Esophagus squamous epithelium (tissue), 5 donors: ENCODE data around the gene RALBP1. TPM values are rescaled to one million over a fixed set of nuclear protein-coding genes. Genes with fewer than 3 reads are reported as not detected.

Experiments
- DNase-seq: peaks from one replicate; lab custom pipeline; 2025; lab: John Stamatoyannopoulos, UW
- H3K27ac ChIP-seq, 4 donors: fragments of 200-600 bp; sonication (generic); one replicate each; pipeline ENCODE4 v1.5.1; 2016 to 2019; ENCODE audit warnings: mild to moderate bottlenecking in 1 of 4
- H3K27me3 ChIP-seq, 4 donors: fragments of 200-600 bp; sonication (generic); 1 replicate in 3 of 4; 2 replicates in 1 of 4; pipeline versions ENCODE4 v1.5.1 to v1.6.0; 2017 to 2021; ENCODE audit warnings: antibody characterized with exemption in 1 of 4
- H3K36me3 ChIP-seq, 3 donors: fragments of 200-600 bp; sonication (generic); one replicate each; pipeline ENCODE4 v1.5.1; 2016 to 2019
- H3K4me1 ChIP-seq, 3 donors: fragments of 200-600 bp; sonication (generic); one replicate each; pipeline ENCODE4 v1.5.1; 2017 to 2019
- H3K4me3 ChIP-seq, 4 donors: fragments of 200-600 bp; sonication (generic); 1 replicate in 3 of 4; 2 replicates in 1 of 4; pipeline ENCODE4 v1.5.1; 2016 to 2019; ENCODE audit warnings: mild to moderate bottlenecking in 2 of 4, moderate library complexity in 1 of 4
- H3K9me3 ChIP-seq, 3 donors: fragments of 200-600 bp; sonication (generic); one replicate each; pipeline ENCODE4 v1.5.1; 2016 to 2019
- CTCF ChIP-seq, 6 experiments: fragments of 450-650 bp in 4 of 6; fragments of 200-600 bp in 2 of 6; sonication (generic) in 2 of 6; IDR thresholded peaks; one replicate each; pipeline ENCODE4 v1.5.1; 2016 to 2019; ENCODE audit warnings: antibody characterized with exemption in 6 of 6, mild to moderate bottlenecking in 4 of 6, moderate library complexity in 4 of 6
- POLR2A ChIP-seq, 4 donors: fragments of 450-650 bp; IDR thresholded peaks; one replicate each; pipeline ENCODE4 v1.6.1; 2017; ENCODE audit warnings: antibody characterized with exemption in 4 of 4, mild to moderate bottlenecking in 4 of 4, moderate library complexity in 3 of 4
- WGBS, 2 donors: methylation state at CpG; one replicate each; pipeline ENCODE4 v1.1.5; 2018; 5-methylcytosine and 5-hydroxymethylcytosine counted together
- intact Hi-C: fragments of 100-400 bp; cut with DNase I; formaldehyde crosslinking; loops from one replicate; pipeline ENCODE4 v1.15.0; 2022
- total RNA-seq, 4 donors: library from RNA; depleted of rRNA; stranded (reverse); fragments of >200 nt; gene quantifications; one replicate each; pipeline ENCODE4 v1.1.0, GENCODE V29; 2016
- donor health status: DM: yes; HTN: yes; CAD: no.

RALBP1 gene
- 100 to 1,000 TPM in 1 of 4 donors, 10 to 100 TPM in 3; 74.0 to 105 (median 84.1) TPM for total RNA-seq

DNA sequence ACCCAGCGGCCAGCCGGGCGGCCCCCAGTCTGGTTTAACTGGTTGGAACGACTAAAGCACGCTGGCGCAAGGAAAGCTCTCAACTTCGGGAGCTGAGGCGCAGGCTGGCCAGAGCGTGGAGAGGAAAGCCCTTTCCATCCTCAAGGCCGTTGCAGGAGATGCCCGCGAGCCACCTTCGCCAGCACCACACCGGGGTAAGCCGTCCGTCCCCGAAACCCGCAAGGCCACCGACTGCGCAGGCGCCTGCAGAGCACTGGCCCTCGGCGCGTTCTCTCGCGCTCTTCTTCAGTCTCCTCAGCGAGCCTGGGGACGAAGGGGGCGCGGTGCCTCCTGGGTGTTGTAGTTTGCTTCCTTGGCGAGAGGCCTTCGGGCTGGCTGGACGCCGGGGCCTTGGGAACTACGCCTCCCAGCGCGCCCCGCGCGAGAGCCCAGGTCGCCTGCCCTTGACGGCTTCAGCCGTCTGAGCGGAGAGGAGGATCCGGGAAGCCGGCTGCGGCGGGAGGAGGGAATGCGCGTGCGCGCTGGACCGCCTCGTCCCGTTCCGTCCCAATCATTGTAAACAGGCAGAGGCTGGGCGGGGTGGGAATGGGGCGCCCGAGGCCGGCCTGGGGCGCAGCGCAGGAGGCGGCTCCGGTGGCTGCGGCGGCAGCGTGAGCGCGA, at the start of gene RALBP1:
RALBP1 (plus strand) TSS at position 531 of the 660 bp plus-strand sequence. CDS start 37,533 bp downstream, outside the sequence.
- Histone ChIP-seq H3K27ac (peak within 1 kb of the TSS; percentile 95 to 99 (median 98)), H3K36me3 (peaks cover 0 to 18% (median 0%) of the 10 kb centered on the region in 3 donors), H3K4me1 (peaks cover 13 to 33% (median 13%) of the 10 kb centered on the region in 3 donors), H3K4me3 (peak within 1 kb of the TSS; percentile 86 to 99 (median 96)), H3K27me3 (no peaks in the 10 kb centered on the region), H3K9me3 (no peaks in the 10 kb centered on the region)
- intact Hi-C loops: no loop called here
- TF ChIP-seq POLR2A (IDR thresholded peaks at IDR 0.05) (peak in 3 of 4 donors; percentile 69 to 92 (median 78)), CTCF (IDR thresholded peaks at IDR 0.05) (peak in 4 of 6 experiments; percentile 13 to 23 (median 16))
- WGBS, 2 donors: 0% methylated on average over 4 to 5 of the region's 69 CpGs
- DNase-seq: peak; percentile 91

DNA sequence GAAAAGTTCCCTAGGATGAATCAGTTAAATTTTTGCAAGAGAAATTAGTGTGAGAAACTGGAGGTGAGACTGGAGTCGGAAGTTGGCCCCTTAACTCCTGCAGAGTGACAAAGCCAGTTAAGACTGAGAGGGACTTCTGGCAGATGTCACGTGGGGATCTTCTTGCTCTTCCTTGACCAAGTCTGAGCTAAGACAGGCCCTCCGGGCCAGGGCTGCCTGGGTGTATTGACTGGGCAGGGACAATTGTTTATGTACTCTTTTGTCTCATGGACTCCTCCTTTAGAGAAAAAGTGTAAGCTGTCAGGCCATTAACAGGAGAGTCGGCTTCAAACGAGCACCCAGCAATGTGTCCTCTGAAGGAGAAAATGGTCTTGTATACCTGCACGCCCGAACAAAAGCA, 48.6 kb upstream of the RALBP1 start:
- TF ChIP-seq POLR2A (IDR thresholded peaks at IDR 0.05) (no peak), CTCF (IDR thresholded peaks at IDR 0.05) (no peak)
- intact Hi-C loops: no loop called here
- Histone ChIP-seq H3K9me3 (no peaks in the 10 kb centered on the region), H3K4me3 (no peak overlapping the region), H3K36me3 (no peaks in the 10 kb centered on the region), H3K27me3 (no peaks in the 10 kb centered on the region), H3K4me1 (peaks cover 0 to 54% (median 13%) of the 10 kb centered on the region in 3 donors), H3K27ac (no peak overlapping the region)
- DNase-seq: no peak
- WGBS, 2 donors: 86 to 88% methylated on average over 7 of the region's 7 CpGs

GRCh38 chr18:9428301-9428706, 47.0 kb upstream of the RALBP1 start:
- Histone ChIP-seq H3K9me3 (no peaks in the 10 kb centered on the region), H3K27ac (peak overlapping the region; percentile 64 to 83 (median 72)), H3K36me3 (no peaks in the 10 kb centered on the region), H3K4me1 (peaks cover 0 to 44% (median 13%) of the 10 kb centered on the region in 3 donors), H3K4me3 (no peak overlapping the region), H3K27me3 (no peaks in the 10 kb centered on the region)
- intact Hi-C loops: no loop called here
- WGBS, 2 donors: 84 to 91% methylated on average over 10 to 11 of the region's 11 CpGs
- no peak for DNase-seq
- TF ChIP-seq CTCF (IDR thresholded peaks at IDR 0.05): no peak
- TF ChIP-seq POLR2A (IDR thresholded peaks at IDR 0.05): no peak

DNA sequence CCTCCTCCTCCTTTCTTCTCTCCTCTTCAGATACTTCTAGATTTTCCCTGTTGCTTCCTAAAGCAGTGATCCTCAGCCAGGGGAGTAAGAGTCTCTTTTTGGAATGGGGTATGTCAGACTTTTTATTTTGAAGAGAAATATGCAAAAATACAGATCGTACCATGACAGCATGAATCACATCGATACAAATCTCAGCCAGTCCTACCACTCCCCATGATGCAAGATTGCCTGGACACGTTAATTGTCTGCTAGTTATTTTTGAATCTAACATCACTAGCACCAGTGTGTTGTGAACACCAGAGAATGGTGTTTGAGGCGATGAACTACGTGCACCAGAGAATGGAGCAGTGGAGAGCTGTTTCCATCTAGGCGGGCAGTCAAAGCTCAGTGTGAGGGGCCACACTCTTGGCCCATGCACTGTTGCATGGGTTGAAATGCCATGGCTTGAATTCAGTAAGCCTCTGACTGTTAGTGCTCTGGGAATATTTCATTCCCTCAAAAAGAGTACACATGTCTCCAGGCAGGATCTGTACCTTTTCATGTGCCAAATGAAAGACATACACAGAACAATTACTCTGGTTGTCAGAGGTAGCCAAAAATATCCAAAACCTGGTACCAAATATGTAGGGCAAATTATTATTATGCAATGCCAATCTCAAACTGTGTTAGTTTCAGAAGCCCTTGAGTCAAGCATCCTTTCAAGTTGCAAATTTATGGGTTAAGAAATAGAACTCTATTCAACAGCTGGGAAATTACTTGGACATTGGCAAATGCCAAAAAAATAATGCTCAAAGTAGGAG, 46.3 kb upstream of the RALBP1 start:
- no peak for DNase-seq
- intact Hi-C loops: no loop called here
- H3K4me1 ChIP-seq: peaks cover 0 to 44% (median 10%) of the 10 kb centered on the region in 3 donors

More for the DNA sequence above, 46.3 kb upstream of the RALBP1 start:
- no peaks in the 10 kb centered on the region for H3K36me3 ChIP-seq
- no peak overlapping the region for H3K4me3 ChIP-seq
- 40 to 41% methylated on average over 3 to 6 of the region's 6 CpGs for WGBS, 2 donors
- no peaks in the 10 kb centered on the region for H3K9me3 ChIP-seq
- TF ChIP-seq POLR2A (IDR thresholded peaks at IDR 0.05) (no peak), CTCF (IDR thresholded peaks at IDR 0.05) (no peak)
- no peaks in the 10 kb centered on the region for H3K27me3 ChIP-seq
- peak overlapping the region; percentile 64 to 83 (median 72) for H3K27ac ChIP-seq
